Small intestine (tissue), 16 donors: Measurements from ENCODE around the gene EGFL6. TPM values are rescaled to one million over a fixed set of nuclear protein-coding genes. Genes with fewer than 3 reads are reported as not detected.

ENCODE experiments used
- DNase-seq, 2 donors: peaks; one replicate each; pipeline versions ENCODE4 v3.0.0 to v3.0.0-alpha.2; 2013
- FAIRE-seq: peaks from 2 replicates; lab custom pipeline; 2012; peaks lifted over from hg19 to GRCh38; lab: Jason Lieb, UNC
- H3K27ac ChIP-seq, 3 donors: one replicate each; pipeline ENCODE4 v1.5.1; 2013; ENCODE audit warnings: low read length in 2 of 3, mild to moderate bottlenecking in 2 of 3, control low read depth in 1 of 3, inconsistent platforms in 1 of 3, low read depth in 1 of 3, moderate library complexity in 1 of 3
- H3K27me3 ChIP-seq, 3 donors: one replicate each; pipeline ENCODE4 v1.6.1; 2013; ENCODE audit warnings: low read length in 3 of 3, inconsistent platforms in 1 of 3; ENCODE audit not compliant: control insufficient read depth in 3 of 3, insufficient read depth in 3 of 3
- H3K36me3 ChIP-seq, 3 donors: one replicate each; pipeline ENCODE4 v1.6.1; 2013; ENCODE audit warnings: low read length in 3 of 3, inconsistent platforms in 1 of 3, low read depth in 1 of 3, mild to moderate bottlenecking in 1 of 3, moderate library complexity in 1 of 3; ENCODE audit not compliant: control insufficient read depth in 3 of 3, insufficient read depth in 2 of 3
- H3K4me1 ChIP-seq, 3 donors: one replicate each; pipeline ENCODE4 v1.6.1; 2013; ENCODE audit warnings: low read length in 2 of 3, inconsistent platforms in 1 of 3, low read depth in 1 of 3, mild to moderate bottlenecking in 1 of 3, moderate library complexity in 1 of 3; ENCODE audit not compliant: control insufficient read depth in 3 of 3, insufficient read depth in 2 of 3
- H3K4me3 ChIP-seq, 3 donors: one replicate each; pipeline ENCODE4 v1.5.1; 2013; ENCODE audit warnings: low read length in 3 of 3, control low read depth in 1 of 3, inconsistent platforms in 1 of 3, low read depth in 1 of 3, mild to moderate bottlenecking in 1 of 3, moderate library complexity in 1 of 3
- H3K9me3 ChIP-seq, 2 donors: one replicate each; pipeline ENCODE4 v1.6.1; 2013; ENCODE audit warnings: low read depth in 1 of 2, low read length in 1 of 2; ENCODE audit not compliant: control insufficient read depth in 2 of 2, insufficient read depth in 1 of 2
- WGBS, 3 donors: extraction: QIAGEN DNeasy Blood & Tissue Kit; methylation state at CpG; one replicate each; pipeline ENCODE4 v1.1.7; 2013; 5-methylcytosine and 5-hydroxymethylcytosine counted together
- long read RNA-seq, 10 donors: transcript quantifications; one replicate each; lab custom pipeline, GENCODE V29; 2026
- polyA plus RNA-seq, 4 donors: library from polyadenylated mRNA; stranded (reverse) in 3 of 4; unstranded in 1 of 4; fragments of 200-250 nt in 3 of 4; fragments of 120-200 nt in 1 of 4; gene quantifications; one replicate each; pipeline versions ENCODE4 v1.2.1 to v1.2.3, GENCODE V29; 2013
- donor health status: healthy with polysubstance abuse.
- donor health status: control.
- donor health status: control.
- donor health status: Bipolar disorder and iron deficiency.
- donor health status: healthy.

Gene EGFL6, protein sequence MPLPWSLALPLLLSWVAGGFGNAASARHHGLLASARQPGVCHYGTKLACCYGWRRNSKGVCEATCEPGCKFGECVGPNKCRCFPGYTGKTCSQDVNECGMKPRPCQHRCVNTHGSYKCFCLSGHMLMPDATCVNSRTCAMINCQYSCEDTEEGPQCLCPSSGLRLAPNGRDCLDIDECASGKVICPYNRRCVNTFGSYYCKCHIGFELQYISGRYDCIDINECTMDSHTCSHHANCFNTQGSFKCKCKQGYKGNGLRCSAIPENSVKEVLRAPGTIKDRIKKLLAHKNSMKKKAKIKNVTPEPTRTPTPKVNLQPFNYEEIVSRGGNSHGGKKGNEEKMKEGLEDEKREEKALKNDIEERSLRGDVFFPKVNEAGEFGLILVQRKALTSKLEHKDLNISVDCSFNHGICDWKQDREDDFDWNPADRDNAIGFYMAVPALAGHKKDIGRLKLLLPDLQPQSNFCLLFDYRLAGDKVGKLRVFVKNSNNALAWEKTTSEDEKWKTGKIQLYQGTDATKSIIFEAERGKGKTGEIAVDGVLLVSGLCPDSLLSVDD
- under 1 TPM in 2 of 4 donors, not detected in 2; 0.69 to 0.72 TPM for polyA plus RNA-seq
- long read RNA-seq, donor 1, partial matches to known transcripts: 0 of 1 reads
- long read RNA-seq, donor 1, other reads (novel, unspliced or antisense): 0 of 1 reads
- long read RNA-seq, donor 2: 0 reads
- long read RNA-seq, donor 3, partial matches to known transcripts: 0 of 1 reads
- long read RNA-seq, donor 3, other reads (novel, unspliced or antisense): 0 of 1 reads
- long read RNA-seq, donor 4: 0 reads
- long read RNA-seq, donor 5: 0 reads
- long read RNA-seq, donor 6: 0 reads
- long read RNA-seq, donor 7: 0 reads
- long read RNA-seq, donor 8, partial matches to known transcripts: 0 of 2 reads
- long read RNA-seq, donor 8, other reads (novel, unspliced or antisense): 0 of 2 reads
- long read RNA-seq, donor 9: 0 reads
- long read RNA-seq, donor 10, partial matches to known transcripts: 12 of 17 reads
- long read RNA-seq, donor 10, other reads (novel, unspliced or antisense): 0 of 17 reads

DNA sequence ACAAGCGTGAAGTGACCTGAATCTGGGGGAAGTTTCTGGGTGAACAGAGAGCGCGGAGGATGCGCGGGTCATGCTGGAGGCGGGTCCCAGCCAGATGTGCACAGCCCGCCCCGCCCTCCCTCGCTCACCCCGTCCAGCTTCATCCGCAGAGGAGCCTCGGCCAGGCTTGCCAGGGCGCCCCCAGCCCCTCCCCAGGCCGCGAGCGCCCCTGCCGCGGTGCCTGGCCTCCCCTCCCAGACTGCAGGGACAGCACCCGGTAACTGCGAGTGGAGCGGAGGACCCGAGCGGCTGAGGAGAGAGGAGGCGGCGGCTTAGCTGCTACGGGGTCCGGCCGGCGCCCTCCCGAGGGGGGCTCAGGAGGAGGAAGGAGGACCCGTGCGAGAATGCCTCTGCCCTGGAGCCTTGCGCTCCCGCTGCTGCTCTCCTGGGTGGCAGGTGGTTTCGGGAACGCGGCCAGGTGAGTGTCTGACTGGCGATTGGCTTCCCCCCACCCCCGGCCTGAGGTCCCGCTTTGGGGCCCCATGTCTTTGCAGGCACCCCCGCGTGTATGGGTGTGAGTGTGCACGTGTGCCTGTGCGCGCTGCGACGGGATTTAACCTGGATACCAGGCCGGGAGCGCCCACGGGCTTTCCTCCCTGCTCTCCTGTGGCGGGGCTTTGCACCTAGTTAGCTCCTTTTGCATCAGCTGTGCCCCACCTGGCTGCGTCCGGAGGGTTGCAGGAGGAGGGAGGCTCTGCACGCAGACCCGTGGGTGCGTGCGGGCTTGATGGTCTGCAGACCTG is at the start of gene EGFL6:
Gene EGFL6 (plus strand): TSS at position 123 of the 782 bp plus-strand sequence. CDS start 261 bp downstream, at position 384.
- Histone ChIP-seq H3K9me3 (no peaks in the 10 kb centered on the region), H3K4me3 (peak within 1 kb of the TSS in 1 of 3 donors; percentile 24), H3K27me3 (peaks cover 5 to 41% (median 12%) of the 10 kb centered on the region in 3 donors), H3K27ac (no peak within 1 kb of the TSS), H3K36me3 (no peaks in the 10 kb centered on the region), H3K4me1 (no peaks in the 10 kb centered on the region)
- FAIRE-seq (no peak), DNase-seq (peak in 1 of 2 donors; percentile 8)
- 3 to 24% (median 11%) methylated on average over 27 to 57 of the region's 57 CpGs for WGBS, 3 donors

DNA sequence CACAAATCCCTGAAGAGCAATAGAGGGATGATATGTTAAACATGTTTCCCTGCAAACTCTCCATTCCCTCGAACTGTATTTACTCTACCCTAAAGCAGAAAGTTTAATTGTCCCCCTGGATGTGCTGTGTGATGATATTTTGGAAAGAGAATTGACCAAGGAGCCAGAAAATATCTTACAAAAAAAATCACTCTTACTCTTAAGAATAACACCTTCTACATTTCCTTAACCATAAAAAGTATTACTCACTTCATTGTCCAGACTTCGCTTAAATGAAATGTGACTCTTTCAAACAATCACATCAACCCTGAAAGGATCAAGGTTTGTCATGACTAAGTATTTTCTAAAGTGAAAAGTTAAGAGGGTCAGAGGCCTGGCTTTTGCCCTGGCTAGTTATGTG is 49.0 kb upstream of the EGFL6 start:
- DNase-seq (no peak), FAIRE-seq (no peak)
- WGBS, 3 donors: 66 to 77% (median 71%) methylated on average over 2 of the region's 2 CpGs

DNA sequence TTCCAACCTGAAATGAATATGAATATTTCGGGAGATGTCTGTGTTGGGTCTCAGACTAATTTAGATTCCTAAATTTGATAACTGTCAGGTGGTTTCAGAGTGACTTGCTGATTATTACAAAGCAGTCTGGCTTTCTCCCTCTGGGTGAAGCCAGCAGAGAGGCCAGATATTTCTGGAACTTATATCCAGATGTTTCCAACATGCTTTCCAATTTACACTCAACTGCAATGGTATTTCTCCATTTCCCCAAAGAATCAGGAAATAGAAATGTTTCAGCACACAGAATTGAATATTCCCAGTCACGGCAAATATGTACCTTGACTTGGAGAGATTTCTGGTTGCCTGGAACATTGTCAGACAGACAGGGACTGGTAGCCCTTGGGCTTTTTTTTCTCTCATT is 48.5 kb upstream of the EGFL6 start:
- Histone ChIP-seq H3K27ac (no peak overlapping the region), H3K4me3 (no peak overlapping the region), H3K4me1 (no peaks in the 10 kb centered on the region), H3K27me3 (no peaks in the 10 kb centered on the region), H3K9me3 (no peaks in the 10 kb centered on the region), H3K36me3 (no peaks in the 10 kb centered on the region)
- FAIRE-seq (no peak), DNase-seq (no peak)
- WGBS, 3 donors: 76 to 93% (median 80%) methylated on average over 2 of the region's 2 CpGs

More for the DNA sequence above, 49.0 kb upstream of the EGFL6 start:
- H3K27me3 ChIP-seq: no peaks in the 10 kb centered on the region
- no peaks in the 10 kb centered on the region for H3K36me3 ChIP-seq
- H3K9me3 ChIP-seq: no peaks in the 10 kb centered on the region
- H3K4me3 ChIP-seq: no peak overlapping the region
- no peak overlapping the region for H3K27ac ChIP-seq
- H3K4me1 ChIP-seq: no peaks in the 10 kb centered on the region

DNA sequence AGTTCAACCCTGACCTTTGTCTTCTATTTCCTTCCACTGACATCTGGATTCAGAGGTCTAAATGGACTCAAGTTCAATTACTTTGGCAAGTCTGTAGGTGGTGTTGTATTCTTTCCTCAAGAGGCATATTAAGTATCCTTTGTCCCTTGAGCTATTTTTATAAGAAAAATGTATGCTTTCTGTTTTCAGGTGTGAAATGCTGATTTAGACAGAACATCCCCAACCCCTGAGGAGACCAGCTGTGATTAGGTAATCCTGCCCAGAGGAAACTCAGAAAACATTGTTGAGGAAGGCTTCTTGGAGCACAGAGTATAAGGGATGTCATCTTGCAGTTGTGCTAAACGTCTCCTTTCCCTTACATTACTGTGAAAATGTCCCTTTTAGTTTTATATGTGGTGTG is 46.6 kb upstream of the EGFL6 start:
- FAIRE-seq (no peak), DNase-seq (no peak)
- H3K4me3 ChIP-seq: no peak overlapping the region
- no peak overlapping the region for H3K27ac ChIP-seq
- no peaks in the 10 kb centered on the region for H3K4me1 ChIP-seq
- 33 to 56% (median 48%) methylated on average over 1 of the region's 1 CpG for WGBS, 3 donors
- no peaks in the 10 kb centered on the region for H3K36me3 ChIP-seq
- H3K9me3 ChIP-seq: no peaks in the 10 kb centered on the region
- H3K27me3 ChIP-seq: no peaks in the 10 kb centered on the region

DNA sequence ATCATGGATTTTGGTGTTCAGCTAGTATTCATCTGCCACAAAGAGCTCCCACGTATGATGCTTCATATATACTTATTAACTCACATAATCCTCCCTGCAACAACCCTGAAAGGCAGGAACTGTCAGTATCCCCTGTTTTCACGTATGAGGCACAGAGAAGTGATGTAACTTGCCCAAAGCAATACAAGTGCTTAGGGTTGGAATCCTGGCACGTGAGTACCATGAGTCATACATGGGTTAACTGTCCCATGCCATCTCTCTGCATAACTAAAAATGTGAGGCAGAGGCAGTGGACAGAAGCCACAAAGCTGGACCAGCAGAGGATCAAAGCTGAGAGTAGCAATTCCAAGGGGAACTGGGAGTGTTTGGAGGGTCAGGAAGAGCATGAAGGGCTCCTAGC is 35.7 kb upstream of the EGFL6 start:
- no peak for DNase-seq
- H3K4me3 ChIP-seq: no peak overlapping the region
- WGBS, 3 donors: 44 to 67% (median 62%) methylated on average over 3 of the region's 3 CpGs
- H3K27me3 ChIP-seq: no peaks in the 10 kb centered on the region
- no peaks in the 10 kb centered on the region for H3K4me1 ChIP-seq
- FAIRE-seq: no peak
- no peaks in the 10 kb centered on the region for H3K36me3 ChIP-seq
- H3K9me3 ChIP-seq: no peaks in the 10 kb centered on the region
- H3K27ac ChIP-seq: no peak overlapping the region

DNA sequence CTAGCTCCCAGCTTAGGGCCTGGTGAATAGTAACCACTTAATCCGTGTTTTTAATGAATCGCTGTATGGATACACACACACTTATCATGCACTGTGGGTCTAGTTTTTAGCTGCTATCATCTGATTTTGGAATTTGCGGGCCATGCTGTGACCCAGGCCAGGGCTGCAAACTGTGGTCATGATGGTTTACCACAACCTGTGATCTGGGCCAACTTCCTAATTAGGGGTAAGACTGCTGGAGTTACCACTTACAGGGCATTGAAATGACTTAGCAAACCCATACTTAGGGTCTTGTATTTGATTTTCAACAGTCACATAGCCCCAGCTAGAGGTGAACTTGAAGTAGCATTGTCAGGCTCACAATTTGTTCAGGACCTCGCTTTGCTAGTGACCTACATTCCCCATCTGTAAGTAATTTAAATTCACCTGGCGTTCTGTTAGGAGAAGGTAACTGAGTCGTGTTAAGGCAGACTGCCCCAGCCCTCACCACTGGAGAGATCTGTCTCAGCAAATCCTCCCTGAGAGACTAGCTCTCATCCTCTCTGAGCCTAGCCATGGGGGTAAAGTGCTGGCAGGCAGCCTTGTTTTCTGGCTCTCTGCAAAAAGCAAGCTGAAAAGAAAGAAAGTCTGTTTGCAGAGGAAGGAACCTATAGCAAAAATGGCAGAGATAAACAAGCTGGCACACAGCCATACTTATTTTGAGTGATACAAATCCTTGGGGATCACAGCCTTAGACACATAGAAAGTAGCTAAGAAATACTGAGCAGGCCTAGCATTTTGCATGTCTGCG is 33.8 kb upstream of the EGFL6 start:
- H3K4me1 ChIP-seq: no peaks in the 10 kb centered on the region
- no peak overlapping the region for H3K27ac ChIP-seq
- no peaks in the 10 kb centered on the region for H3K9me3 ChIP-seq
- no peak for FAIRE-seq
- H3K4me3 ChIP-seq: no peak overlapping the region
- DNase-seq: no peak
- H3K36me3 ChIP-seq: no peaks in the 10 kb centered on the region
- no peaks in the 10 kb centered on the region for H3K27me3 ChIP-seq
- WGBS, 3 donors: 66 to 87% (median 80%) methylated on average over 7 of the region's 7 CpGs

DNA sequence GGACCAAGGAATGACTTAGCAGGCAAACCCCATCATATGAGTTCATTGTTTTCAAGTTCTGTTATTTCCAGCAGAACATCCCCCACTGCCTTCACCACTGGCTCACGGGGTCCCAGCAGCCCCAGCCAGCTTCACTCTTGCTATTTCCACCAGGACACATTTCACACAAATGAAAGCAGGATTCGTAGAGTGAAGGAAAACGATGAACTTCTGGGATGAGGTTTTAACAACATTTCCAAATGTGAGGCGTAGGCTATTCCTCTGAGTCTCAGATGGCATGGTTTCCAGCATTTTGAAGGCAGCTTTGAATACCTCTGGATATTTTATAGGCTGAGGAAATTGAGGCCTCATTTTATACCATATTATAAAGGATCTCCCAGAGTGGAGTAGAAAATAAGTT is 32.9 kb upstream of the EGFL6 start:
- H3K27ac ChIP-seq: no peak overlapping the region
- H3K27me3 ChIP-seq: no peaks in the 10 kb centered on the region
- WGBS, 3 donors: 75 to 88% (median 86%) methylated on average over 4 of the region's 4 CpGs
- no peaks in the 10 kb centered on the region for H3K36me3 ChIP-seq
- H3K4me3 ChIP-seq: no peak overlapping the region
- no peaks in the 10 kb centered on the region for H3K9me3 ChIP-seq
- FAIRE-seq (no peak), DNase-seq (no peak)
- no peaks in the 10 kb centered on the region for H3K4me1 ChIP-seq
